Measurements from ENCODE around the gene ARHGAP8. TPM values are rescaled to one million over a fixed set of nuclear protein-coding genes. Genes with fewer than 3 reads are reported as not detected.

The ARHGAP8 gene
- total RNA-seq, 1 donor from 2014 or later, result 38.1 TPM

GRCh38 chr22:44824271-44824670, 71.9 kb downstream of the ARHGAP8 start:
- TF ChIP-seq CTCF (conservative IDR thresholded peaks at IDR 0.05; ENCODE audit: low read depth, low read length), result no peak
- no peak overlapping the region for H3K4me3 ChIP-seq (ENCODE audit: low read depth, low read length)
- no peak for DNase-seq (ENCODE audit: low read depth)

GRCh38 chr22:44825310-44826150, 73.2 kb downstream of the ARHGAP8 start:
- DNase-seq (ENCODE audit: low read depth), result no peak
- no peak for TF ChIP-seq CTCF (conservative IDR thresholded peaks at IDR 0.05; ENCODE audit: low read depth, low read length)
- no peak overlapping the region for H3K4me3 ChIP-seq (ENCODE audit: low read depth, low read length)

- DNase-seq (ENCODE audit: low read depth), result no peak
- no peak overlapping the region for H3K4me3 ChIP-seq (ENCODE audit: low read depth, low read length)
- no peak for TF ChIP-seq CTCF (conservative IDR thresholded peaks at IDR 0.05; ENCODE audit: low read depth, low read length)
These were observed 75.4 kb downstream of the ARHGAP8 start for GRCh38 chr22:44827666-44828190.

GRCh38 chr22:44828193-44828592, 75.8 kb downstream of the ARHGAP8 start:
- H3K4me3 ChIP-seq (ENCODE audit: low read depth, low read length), result no peak overlapping the region
- DNase-seq (ENCODE audit: low read depth), result no peak
- TF ChIP-seq CTCF (conservative IDR thresholded peaks at IDR 0.05; ENCODE audit: low read depth, low read length), result peak; percentile 59

GRCh38 chr22:44831885-44832284, 79.5 kb downstream of the ARHGAP8 start:
- H3K4me3 ChIP-seq (ENCODE audit: low read depth, low read length), result no peak overlapping the region
- no peak for TF ChIP-seq CTCF (conservative IDR thresholded peaks at IDR 0.05; ENCODE audit: low read depth, low read length)
- DNase-seq (ENCODE audit: low read depth), result no peak

- no peak overlapping the region for H3K4me3 ChIP-seq (ENCODE audit: low read depth, low read length)
- no peak for TF ChIP-seq CTCF (conservative IDR thresholded peaks at IDR 0.05; ENCODE audit: low read depth, low read length)
- no peak for DNase-seq (ENCODE audit: low read depth)
These were observed 81.7 kb downstream of the ARHGAP8 start for GRCh38 chr22:44834065-44834464.

- no peak for TF ChIP-seq CTCF (conservative IDR thresholded peaks at IDR 0.05; ENCODE audit: low read depth, low read length)
- no peak for DNase-seq (ENCODE audit: low read depth)
- H3K4me3 ChIP-seq (ENCODE audit: low read depth, low read length), result no peak overlapping the region
These were observed 85.1 kb downstream of the ARHGAP8 start for GRCh38 chr22:44837481-44837880.

Data from epithelial cell of proximal tubule (primary cell).